NCI-H345 treated with DMSO at 0.1 percent for 48 hours (cell line): Measurements from ENCODE around the gene EVI5.
"Not testable (repeated sequence)": the region's sequence is repeated elsewhere in the genome, so short reads cannot be mapped to it uniquely, and the experiment has no call there.

Experiments used
- DNase-seq: peaks from one replicate; lab custom pipeline; 2025; ENCODE audit not compliant: unreplicated experiment; lab: John Stamatoyannopoulos, UW

Gene EVI5

DNA sequence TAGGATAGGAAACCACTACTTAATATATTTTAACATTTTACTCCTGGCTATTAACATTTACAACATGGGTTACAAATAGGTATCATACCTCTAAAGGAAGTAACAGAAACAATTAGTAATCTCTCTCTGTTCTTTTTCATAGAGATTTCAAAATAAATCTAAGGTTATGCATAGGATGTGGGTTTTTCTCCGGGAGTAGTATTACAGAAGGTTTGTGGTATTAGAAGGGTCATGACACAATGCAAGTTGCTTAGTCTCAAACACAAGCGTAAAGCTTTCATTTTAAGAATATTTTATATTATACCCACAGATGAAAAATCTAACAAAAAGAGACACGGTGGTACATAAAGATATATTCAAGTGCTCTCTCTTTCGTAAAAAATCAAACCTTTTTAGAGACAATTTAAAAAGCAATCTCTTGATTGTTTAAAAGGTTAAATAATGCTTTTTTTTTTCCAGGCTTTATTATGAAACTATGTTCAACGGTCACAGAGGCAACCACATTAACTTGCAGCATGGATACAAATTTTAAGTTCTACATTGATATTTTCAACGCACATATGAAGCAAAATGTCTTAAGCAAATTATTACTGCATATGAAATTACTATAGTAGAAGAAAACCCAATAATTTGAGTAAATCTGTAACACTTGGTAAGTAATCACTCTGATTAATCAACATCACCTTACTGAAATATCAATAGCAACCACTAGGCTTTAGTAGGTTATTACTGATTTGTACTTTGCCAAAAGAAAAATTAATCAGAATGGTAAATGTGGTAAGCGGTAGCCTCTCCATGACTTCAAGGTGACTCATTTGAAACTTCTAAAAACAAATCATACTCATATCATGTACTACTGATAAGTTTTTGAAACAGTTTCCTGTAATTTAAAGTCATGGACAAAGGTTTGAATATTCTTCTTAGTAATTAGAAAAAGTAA, 200.8 kb downstream of the EVI5 start:
- no peak for DNase-seq

DNA sequence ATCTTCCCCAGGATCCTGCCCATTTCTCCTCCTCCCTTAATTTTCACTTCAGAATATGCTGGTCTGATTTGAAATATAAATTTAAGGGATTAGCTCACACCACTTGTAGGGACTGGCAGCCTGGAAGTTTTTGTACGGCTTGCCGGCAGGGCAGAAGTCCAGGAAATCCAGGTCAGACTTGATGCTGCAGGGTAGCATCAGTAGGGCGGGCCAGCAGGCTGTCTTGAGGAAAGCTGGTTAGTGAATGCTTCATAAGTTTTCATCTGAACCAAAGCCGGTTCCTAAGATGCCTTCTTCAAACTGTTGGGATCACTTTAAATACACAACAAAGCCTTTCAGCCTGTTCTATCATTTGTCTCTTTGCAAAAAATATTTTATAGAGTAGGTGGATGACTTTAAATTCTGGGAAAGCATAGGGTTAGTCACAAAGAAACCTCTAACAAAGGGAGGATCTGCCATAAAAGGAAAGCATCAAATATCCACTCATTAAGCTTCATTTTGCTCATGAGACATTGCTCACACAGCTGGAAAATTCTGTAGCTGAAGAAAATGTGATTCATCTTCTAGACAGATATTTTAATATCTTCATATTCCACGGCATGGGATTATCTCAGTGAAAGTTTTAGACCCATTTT, 207.5 kb downstream of the EVI5 start:
- no peak for DNase-seq

DNA sequence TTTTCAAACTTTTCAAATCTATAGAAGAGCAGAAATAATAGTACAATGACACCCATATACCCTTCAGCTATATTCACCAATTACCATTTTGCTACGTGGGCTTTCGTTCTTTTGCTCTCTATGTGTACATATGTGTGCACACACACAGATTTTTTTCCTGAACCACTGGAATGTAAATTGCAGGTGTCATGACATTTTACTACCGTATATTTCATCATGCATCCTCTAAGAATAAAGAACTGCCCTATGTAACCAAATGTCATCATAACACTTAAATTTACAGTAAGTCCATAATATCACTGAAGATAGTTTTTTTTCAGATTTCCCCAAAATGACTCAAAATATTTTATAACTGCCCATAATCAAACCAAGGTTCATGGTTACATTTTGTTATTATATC, 209.8 kb downstream of the EVI5 start:
- DNase-seq = no peak

DNA sequence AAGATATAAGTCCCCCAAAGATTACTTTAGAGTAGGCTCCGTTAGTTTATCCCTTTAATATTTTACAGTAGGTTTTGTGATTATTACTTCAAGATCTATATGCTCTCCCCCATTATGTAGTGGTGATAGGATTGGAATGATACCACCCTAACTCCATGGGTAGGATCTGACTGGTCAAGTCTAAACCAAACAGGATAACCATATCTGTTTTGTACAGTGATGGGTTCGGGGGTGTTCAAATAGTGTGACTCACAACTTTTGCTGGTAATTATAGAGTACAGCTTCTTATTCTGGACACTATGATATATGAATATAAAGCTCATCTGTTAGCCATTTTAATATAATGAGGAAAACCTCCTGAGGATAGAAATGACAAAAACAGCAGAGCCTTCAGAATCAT, 212.4 kb downstream of the EVI5 start:
- no peak for DNase-seq

DNA sequence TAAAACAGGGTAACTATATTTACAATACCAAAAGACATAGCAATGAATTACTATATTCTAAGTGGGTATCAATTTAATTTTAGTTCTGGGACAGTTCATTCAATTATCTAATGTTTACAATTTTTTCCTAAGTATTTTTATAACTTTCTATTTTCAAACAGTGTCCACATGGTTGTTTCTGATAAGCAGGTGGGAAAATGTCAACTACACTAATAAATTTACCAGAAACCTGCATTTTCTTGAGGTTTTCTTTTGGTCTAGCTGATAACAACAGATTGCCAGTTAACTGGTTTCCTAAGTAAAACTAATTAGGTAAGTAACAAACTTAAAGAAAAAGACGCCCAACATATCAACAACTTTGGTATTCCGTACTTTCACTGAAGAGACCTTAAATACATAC, 213.3 kb downstream of the EVI5 start:
- no peak for DNase-seq

DNA sequence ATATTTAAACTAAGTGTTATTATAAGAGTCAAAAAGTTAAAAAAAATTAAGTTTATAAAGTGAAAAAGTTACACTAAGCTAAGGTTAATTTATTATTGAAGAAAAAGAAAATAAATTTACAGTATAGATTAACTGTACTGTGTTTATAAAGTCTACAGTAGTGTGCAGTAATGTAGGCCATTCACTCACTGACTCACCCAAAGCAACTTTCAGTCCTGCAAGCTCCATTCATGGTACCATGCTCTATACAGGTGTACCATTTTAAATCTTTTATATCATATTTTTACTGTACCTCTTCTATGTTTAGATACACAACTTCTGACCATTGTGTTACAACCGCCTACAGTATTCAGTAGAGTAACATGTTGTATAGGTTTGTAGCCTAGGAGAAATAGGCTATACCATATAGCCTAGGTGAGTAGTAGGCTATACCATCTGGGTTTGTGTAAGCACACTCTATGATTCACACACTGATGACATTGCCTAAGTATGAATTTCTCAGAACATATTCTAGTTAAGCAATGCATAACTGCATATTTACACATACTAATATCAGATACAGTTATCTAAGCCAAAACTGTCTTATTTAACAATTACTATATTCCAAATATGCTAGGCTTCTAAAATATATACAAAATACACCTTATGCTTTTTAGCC, 217.6 kb downstream of the EVI5 start:
- no peak for DNase-seq

DNA sequence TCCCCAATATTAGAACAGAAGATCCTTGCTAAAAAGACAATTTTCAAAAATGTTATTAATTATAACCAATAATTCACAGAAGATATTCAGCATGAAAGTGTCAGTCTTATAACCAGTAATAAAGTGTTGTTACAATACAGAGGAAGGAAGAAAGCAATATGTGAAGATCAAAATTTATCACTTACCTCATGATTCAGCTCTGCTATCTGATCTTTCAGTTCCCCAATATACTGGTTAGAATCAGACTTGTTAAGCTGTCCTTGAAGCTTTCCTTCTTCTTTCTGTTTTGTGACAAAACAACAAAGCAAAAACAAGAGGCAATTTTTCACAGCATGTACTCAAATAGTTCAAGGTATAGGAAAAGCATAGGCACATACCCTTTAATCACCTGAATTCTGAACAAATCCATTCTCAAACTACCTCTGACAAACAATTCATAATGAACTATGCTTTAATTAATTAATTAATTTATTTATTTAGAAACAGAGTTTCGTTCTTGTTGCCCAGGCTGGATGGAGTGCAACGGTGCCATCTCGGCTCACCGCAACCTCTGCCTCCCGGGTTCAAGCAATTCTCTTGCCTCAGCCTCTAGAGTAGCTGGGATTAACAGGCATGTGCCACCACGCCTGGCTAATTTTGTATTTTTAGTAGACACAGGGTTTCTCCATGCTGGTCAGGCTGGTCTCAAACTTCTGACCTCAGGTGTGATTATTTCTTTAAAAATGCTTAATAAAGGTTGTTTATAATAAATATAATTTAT, 221.3 kb downstream of the EVI5 start:
- DNase-seq = no peak

DNA sequence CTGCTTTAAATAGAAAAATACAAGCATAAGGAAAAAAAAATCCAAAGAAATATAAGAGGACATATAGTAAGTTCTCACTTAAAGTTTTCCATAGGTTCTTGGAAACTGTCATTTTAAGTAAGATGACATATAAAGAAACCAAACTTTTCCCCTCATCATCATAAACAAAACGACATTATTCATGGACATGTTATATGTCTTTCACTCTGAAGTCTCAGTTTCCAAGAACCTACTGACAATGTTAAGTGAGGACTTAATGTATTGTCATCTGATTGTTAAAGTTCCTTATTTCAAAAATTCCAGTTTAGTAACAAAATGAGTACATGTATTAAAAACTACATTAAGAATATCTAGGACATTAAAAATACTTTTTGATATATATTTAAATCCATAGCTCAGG, 228.6 kb downstream of the EVI5 start:
- DNase-seq = no peak

DNA sequence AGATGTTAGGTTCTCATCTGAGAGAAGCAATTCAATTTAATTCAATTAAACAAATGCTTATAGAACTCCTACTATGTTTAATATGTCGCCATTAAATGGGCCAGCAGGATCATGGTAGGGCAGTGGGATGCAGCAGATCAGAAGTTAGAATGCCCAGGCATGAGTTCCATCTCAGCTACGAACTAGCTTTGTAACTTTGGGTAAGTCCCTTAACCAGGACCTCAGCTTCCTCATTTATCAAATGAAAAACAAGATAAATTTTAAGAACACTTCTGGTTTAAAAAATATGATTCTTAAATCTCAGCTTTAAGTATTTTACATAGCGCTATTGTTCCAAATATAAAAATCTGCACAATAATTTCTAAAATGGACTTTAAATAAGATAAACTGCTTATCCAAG, 230.7 kb downstream of the EVI5 start:
- no peak for DNase-seq

DNA sequence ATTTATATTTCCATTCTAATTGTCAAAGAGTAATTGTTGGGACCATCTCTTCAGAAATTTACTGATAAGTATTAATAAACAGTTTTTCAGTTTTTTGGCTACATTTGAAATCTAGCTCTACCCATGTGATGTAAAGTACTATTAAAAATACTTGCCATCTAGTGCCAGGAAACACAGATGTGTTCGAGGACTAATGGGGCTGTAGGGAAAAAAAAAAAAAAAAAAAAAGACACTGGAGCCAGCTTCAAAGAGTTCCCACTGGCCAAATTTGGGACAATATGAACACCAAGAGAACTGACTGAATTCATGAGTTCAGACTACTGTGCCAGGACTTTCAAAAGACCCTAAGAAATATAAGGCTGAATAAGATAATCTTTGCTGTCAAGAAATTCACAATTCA, 233.0 kb downstream of the EVI5 start:
- no peak for DNase-seq

DNA sequence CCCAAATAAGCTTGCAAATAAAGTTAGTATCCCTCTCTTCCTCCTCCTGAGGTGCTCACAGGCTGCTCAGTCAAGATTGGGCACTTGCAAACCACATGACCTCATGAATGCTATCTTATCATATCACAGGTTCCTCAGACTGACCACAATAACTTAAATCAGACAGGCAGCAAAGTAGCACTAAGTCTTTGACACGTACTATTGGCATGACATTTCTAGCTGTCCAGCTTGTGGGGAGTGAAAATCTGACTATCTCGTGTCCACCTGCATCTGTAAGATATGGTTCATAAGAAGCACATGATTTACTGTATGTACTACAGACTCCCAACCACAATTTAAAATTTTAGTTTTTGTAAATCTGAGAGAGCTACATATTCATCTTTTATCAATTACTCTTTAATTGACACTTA, 240.1 kb downstream of the EVI5 start:
- DNase-seq = no peak

DNA sequence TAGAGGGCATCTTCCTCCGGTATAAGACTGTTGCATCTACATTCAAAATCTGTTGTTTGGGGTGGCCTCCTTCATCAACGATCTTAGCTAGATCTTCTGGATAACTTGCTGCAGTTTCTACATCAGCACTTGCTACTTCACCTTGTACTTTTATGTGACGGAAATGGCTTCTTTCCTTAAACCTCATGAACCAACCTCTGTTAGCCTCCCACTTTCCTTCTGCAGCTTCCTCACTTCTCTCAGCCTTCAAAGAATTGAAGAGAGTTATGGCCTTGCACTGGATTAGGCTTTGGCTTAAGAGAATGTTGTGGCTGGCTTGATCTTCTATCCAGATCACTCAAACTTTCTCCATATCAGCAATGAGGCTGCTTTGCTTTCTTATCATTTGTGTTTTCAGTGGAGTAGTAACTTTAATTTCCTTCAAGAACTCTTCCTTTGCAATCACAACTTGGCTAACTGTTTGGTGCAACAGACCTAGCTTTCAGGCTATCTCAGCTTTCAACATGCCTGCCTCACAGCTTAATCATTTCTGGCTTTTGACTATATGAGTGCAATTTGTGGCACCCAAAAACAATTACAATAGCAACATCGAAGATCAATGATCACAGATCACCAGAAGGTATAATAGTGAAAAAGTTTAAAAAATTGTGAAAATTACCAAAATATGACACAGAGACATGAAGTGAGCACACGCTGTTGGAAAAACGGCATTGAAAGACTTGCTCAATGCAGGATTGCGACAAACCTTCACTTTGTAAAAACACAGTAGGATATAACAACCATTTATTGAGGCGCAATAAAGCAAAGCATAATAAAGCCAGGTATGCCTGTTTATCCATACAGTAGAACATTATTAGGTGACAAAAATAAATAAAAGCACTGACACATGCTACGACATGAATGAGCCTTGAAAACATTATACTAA, 241.5 kb downstream of the EVI5 start:
- no peak for DNase-seq

DNA sequence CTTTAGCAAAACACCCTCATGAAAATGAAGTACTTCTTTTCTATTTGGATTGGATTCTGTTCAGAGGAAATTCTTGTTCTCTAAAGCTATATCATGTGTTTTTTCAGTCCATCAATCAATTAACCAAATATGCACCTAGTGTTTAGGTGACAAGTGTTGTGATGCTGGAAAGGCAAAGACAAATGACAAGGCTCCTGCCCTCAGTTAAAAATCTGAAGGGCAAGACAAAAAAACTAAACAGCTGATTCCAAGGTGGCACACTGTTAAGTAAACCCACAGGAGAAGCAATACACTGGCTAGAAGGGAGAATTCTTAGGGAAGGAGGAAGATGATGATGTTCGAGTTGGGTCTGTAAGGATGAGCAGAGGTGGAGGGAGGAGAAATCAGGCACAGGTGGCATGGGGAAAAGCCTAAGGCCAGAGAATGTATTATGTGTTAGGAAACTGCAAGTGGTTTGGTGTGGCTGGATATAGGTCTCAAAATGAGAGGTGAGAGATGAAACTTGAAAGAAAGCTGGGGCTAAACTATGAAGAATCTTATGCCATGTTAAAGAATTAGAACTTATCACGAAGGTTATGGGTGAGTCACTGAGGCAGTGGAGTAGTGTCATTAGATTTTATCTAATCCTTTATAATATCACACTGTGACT, 246.4 kb downstream of the EVI5 start:
- DNase-seq = no peak

DNA sequence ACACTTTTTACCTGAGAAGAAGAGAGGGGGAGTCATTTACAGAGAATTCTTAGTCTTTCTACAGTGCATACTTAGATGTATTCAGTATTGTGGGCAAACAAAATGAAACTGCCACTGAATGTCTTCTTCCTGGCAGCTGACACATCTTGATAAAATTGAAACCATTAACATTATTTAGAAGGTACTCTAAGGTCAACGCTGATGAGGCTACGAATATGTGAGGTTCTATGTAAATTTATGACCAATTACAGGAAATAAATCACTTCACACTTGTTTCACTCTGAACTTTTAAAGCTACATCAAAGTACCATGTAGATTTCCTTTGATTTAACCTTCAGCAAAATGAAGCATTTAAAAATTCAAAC, 246.9 kb downstream of the EVI5 start:
- DNase-seq = no peak

DNA sequence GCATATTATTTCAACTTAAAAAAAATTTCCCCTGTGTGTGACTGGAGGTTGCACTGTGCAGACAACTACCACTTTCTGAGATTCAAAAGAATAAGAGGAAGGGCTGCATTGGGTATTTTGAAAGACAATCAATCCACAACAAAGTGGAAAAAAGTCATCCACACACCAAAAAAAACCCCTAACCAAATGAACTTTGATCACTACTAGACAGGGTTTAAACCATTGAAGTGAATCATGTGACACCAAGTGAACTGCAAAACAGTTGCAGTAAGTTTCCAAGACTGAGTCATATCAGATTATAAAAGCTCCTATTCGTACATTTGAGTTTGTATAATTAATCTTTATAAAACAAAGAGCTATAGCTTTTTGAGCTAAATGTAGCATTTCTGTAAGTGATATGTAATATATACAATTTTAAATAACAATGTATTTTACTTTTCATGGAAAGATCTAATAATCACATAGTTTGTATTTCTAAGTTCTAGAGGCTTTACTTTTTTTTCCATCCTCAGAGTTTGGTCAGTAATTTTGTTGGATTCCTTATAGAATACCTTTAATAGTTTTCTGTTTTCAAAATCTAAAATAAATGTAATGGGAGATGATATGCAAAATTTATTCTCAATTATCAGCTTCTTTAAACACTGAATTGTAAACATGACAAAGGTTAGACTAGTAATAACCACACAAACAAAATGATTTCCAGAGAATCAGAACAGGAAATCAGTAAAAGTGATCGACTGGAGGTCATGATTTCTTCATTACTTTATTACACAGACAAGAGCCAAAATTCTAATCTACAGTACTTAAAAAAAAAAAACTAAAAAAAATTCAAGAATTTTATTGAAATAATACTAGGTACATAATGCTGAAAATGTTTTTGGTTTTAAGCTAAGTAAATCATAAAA, 247.7 kb downstream of the EVI5 start:
- DNase-seq = no peak

DNA sequence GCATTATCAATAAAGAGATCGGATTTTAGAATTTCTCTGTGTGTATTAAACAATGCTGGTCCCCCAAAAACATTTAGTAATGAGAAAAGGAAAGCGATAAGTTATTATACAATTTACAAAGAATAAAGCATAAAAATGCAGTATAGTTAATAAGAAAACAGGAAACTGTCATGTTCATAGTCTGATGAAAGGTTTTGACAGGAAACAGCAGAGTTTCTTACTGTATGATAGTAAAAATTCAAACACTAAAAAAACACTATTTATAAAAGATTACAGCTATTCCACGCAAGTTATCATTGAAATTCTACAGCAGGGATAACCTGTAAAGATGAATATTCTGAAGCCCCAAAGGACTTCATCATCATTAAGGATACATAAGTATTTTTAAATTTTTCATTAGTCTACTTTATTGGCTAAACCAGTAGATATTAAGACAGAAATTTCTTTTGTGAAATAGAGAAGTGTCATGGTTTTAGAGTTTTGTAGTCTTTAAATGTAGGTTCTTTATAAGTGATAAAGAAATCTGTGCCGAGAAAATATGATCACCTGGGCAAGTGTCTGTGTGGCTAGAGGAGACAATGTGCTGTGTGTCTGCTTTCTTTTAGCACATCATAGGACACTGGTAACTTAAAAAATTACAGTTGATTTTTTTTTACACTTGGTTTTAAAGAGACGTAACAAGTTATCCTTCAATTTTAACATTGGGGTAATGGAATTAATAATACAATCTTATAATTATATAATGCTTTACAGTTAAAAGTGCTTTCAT, 248.5 kb downstream of the EVI5 start:
- DNase-seq = no peak

DNA sequence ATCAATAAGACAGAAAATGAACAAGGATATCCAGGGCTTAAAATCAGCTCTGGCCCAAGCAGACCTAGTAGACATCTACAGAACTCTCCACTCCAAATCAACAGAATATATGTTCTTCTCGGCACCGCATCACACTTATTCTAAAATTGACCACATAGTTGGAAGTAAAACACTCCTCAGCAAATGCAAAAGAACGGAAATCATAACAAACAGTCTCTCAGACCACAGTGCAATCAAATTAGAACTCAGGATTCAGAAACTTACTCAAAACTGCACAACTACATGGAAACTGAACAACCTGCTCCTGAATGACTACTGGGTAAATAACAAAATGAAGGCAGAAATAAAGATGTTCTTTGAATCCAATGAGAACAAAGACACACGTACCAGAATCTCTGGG, 252.5 kb downstream of the EVI5 start:
- not testable (repeated sequence) for DNase-seq

DNA sequence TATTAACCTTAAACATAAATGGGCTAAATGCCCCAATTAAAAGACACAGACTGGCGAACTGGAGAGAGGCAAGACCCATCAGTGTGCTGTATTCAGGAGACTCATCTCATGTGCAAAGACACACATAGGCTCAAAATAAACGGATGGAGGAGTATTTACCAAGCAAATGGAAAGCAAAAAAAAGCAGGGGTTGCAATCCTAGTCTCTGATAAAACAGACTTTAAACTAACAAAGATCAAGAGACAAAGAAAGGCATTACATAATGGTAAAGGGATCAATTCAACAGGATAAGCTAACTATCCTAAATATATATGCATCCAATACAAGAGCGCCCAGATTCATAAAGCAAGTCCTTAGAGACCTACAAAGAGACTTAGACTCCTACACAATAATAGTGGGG, 253.0 kb downstream of the EVI5 start:
- DNase-seq = not testable (repeated sequence)
